GM19438 (cell line): ENCODE results near the gene GXYLT1.
"Not testable (repeated sequence)": the region's sequence is repeated elsewhere in the genome, so short reads cannot be mapped to it uniquely, and the experiment has no call there.

ENCODE experiments used
- ATAC-seq: cut with Tn5 transposase; IDR thresholded peaks from one replicate; pipeline ENCODE4 v1.9.1; 2021; ENCODE audit warnings: low read depth; ENCODE audit not compliant: unreplicated experiment

GXYLT1 gene

GRCh38 chr12:42144408-42145196 is at the start of gene GXYLT1:
GXYLT1 (minus strand) TSS chr12:42144874; CDS start chr12:42144646, 228 bp downstream.
- ATAC-seq = peak; percentile 92

GRCh38 chr12:42192686-42193085 is 48.0 kb upstream of the GXYLT1 start:
- no peak for ATAC-seq

GRCh38 chr12:42192258-42192657 is 47.6 kb upstream of the GXYLT1 start:
- ATAC-seq = no peak

GRCh38 chr12:42190376-42190775 is 45.7 kb upstream of the GXYLT1 start:
- ATAC-seq = no peak

- not testable (repeated sequence) for ATAC-seq
Measured at GRCh38 chr12:42188275-42188674, 43.6 kb upstream of the GXYLT1 start.

- no peak for ATAC-seq
Measured at GRCh38 chr12:42187799-42188198, 43.1 kb upstream of the GXYLT1 start.

- ATAC-seq = no peak
Measured at GRCh38 chr12:42186793-42187192, 42.1 kb upstream of the GXYLT1 start.

GRCh38 chr12:42182394-42182793 is 37.7 kb upstream of the GXYLT1 start:
- ATAC-seq = no peak

GRCh38 chr12:42180990-42181596 is 36.4 kb upstream of the GXYLT1 start:
- no peak for ATAC-seq

GRCh38 chr12:42178101-42178500 is 33.4 kb upstream of the GXYLT1 start:
- no peak for ATAC-seq

GRCh38 chr12:42174978-42175377 is 30.3 kb upstream of the GXYLT1 start:
- ATAC-seq = no peak

GRCh38 chr12:42173961-42174521 is 29.4 kb upstream of the GXYLT1 start:
- no peak for ATAC-seq

- no peak for ATAC-seq
Measured at GRCh38 chr12:42172441-42173210, 28.0 kb upstream of the GXYLT1 start.

- ATAC-seq = no peak
Measured at GRCh38 chr12:42167711-42168110, 23.0 kb upstream of the GXYLT1 start.

- ATAC-seq = no peak
Measured at GRCh38 chr12:42166501-42166900, 21.8 kb upstream of the GXYLT1 start.

- no peak for ATAC-seq
Measured at GRCh38 chr12:42163913-42164312, 19.2 kb upstream of the GXYLT1 start.

- no peak for ATAC-seq
Measured at GRCh38 chr12:42162965-42163364, 18.3 kb upstream of the GXYLT1 start.

- ATAC-seq = no peak
Measured at GRCh38 chr12:42162193-42162592, 17.5 kb upstream of the GXYLT1 start.

- ATAC-seq = no peak
Measured at GRCh38 chr12:42161529-42161928, 16.9 kb upstream of the GXYLT1 start.

- no peak for ATAC-seq
Measured at GRCh38 chr12:42156232-42156631, 11.6 kb upstream of the GXYLT1 start.

GRCh38 chr12:42145552-42146215 is 1.0 kb upstream of the GXYLT1 start:
- no peak for ATAC-seq
